Measurements from ENCODE around the gene AQP4. TPM values are rescaled to one million over a fixed set of nuclear protein-coding genes. Genes with fewer than 3 reads are reported as not detected.

Gene AQP4
- not detected in 2 replicates for total RNA-seq

- intact Hi-C loops (cut with micrococcal nuclease): no loop called here
Observed at GRCh38 chr18:26865557-26865956, at the start of gene AQP4. Gene AQP4 (minus strand): TSS chr18:26865707. CDS start chr18:26865689, 18 bp downstream.

GRCh38 chr18:26911840-26912239 lies 46.3 kb upstream of the AQP4 start:
- intact Hi-C loops (cut with micrococcal nuclease): no loop called here

GRCh38 chr18:26909599-26910290 lies 44.2 kb upstream of the AQP4 start:
- intact Hi-C loops (cut with micrococcal nuclease): no loop called here

GRCh38 chr18:26908906-26909305 lies 43.4 kb upstream of the AQP4 start:
- intact Hi-C loops (cut with micrococcal nuclease): no loop called here

GRCh38 chr18:26902291-26902690 lies 36.8 kb upstream of the AQP4 start:
- intact Hi-C loops (cut with micrococcal nuclease): no loop called here

- intact Hi-C loops (cut with micrococcal nuclease): no loop called here
Observed at GRCh38 chr18:26901020-26901419, 35.5 kb upstream of the AQP4 start.

GRCh38 chr18:26894426-26894825 lies 28.9 kb upstream of the AQP4 start:
- intact Hi-C loops (cut with micrococcal nuclease): no loop called here

GRCh38 chr18:26893996-26894395 lies 28.5 kb upstream of the AQP4 start:
- intact Hi-C loops (cut with micrococcal nuclease): no loop called here

GRCh38 chr18:26888259-26888658 lies 22.8 kb upstream of the AQP4 start:
- intact Hi-C loops (cut with micrococcal nuclease): no loop called here

GRCh38 chr18:26875040-26875654 lies 9.6 kb upstream of the AQP4 start:
- intact Hi-C loops (cut with micrococcal nuclease): no loop called here

- intact Hi-C loops (cut with micrococcal nuclease): no loop called here
Observed at GRCh38 chr18:26874283-26874682, 8.8 kb upstream of the AQP4 start.

- intact Hi-C loops (cut with micrococcal nuclease): no loop called here
Observed at GRCh38 chr18:26869640-26870039, 4.1 kb upstream of the AQP4 start.

GRCh38 chr18:26868968-26869586 lies 3.6 kb upstream of the AQP4 start:
- intact Hi-C loops (cut with micrococcal nuclease): no loop called here

GRCh38 chr18:26867471-26867870 lies 2.0 kb upstream of the AQP4 start:
- intact Hi-C loops (cut with micrococcal nuclease): no loop called here

GRCh38 chr18:26864658-26865057 lies 849 bp downstream of the AQP4 start:
- intact Hi-C loops (cut with micrococcal nuclease): no loop called here

GRCh38 chr18:26863921-26864497 lies 1.5 kb downstream of the AQP4 start:
- intact Hi-C loops (cut with micrococcal nuclease): no loop called here

- intact Hi-C loops (cut with micrococcal nuclease): no loop called here
Observed at GRCh38 chr18:26863122-26863879, 2.2 kb downstream of the AQP4 start.

- intact Hi-C loops (cut with micrococcal nuclease): no loop called here
Observed at GRCh38 chr18:26862084-26862483, 3.4 kb downstream of the AQP4 start.

- intact Hi-C loops (cut with micrococcal nuclease): no loop called here
Observed at GRCh38 chr18:26854292-26854881, 11.1 kb downstream of the AQP4 start.

GRCh38 chr18:26853401-26853800 lies 12.1 kb downstream of the AQP4 start:
- intact Hi-C loops (cut with micrococcal nuclease): no loop called here

- intact Hi-C loops (cut with micrococcal nuclease): no loop called here
Observed at GRCh38 chr18:26843760-26844159, 21.7 kb downstream of the AQP4 start.
